ENCODE results near the gene DNAAF8. TPM values are rescaled to one million over a fixed set of nuclear protein-coding genes. Genes with fewer than 3 reads are reported as not detected.

The DNAAF8 gene
- polyA plus RNA-seq, 1 of the 3 experiments (the other 2 are of a cell fraction), result 3.1 TPM

GRCh38 chr16:4771646-4772045 is 37.3 kb downstream of the DNAAF8 start:
- ChIA-PET POLR2A (interaction anchor here (0.7 to 0.8 kb wide), 2 partner anchors 31 kb away, joined by 3 to 4 read pairs; partner anchors contain the start of gene ROGDI), CTCF (interaction anchor here (1.0 kb wide), 1 partner anchor 17 kb away, joined by 3 read pairs; no protein-coding TSS in a partner anchor)
- peak overlapping the region in 1 of 2 experiments; percentile 65; a peak in 2 of 4 replicates for H3K27ac ChIP-seq (ENCODE audit: low read depth in 2 of 2, low read length in 1 of 2)
- TF ChIP-seq FOSL2 (IDR thresholded peaks at IDR 0.05; ENCODE audit: borderline replicate concordance, low read depth) (no peak), GATA2 (CRISPR knock-in tag; IDR thresholded peaks at IDR 0.05) (peak; percentile 78), RAD21 (IDR thresholded peaks at IDR 0.05; ENCODE audit: low read length) (0 out of 2 replicates have a peak, but pooled peaks have one; percentile 11), CHD2 (IDR thresholded peaks at IDR 0.05; ENCODE audit: low read length, partially characterized antibody) (peak; percentile 38), MXI1 (IDR thresholded peaks at IDR 0.05; ENCODE audit: low read depth, low read length) (peak; percentile 25; the same call in 1 of the 2 replicates), USF1 (IDR thresholded peaks at IDR 0.05; ENCODE audit: borderline replicate concordance, low read depth) (0 out of 2 replicates have a peak, but pooled peaks have one; percentile 24), RCOR1 (IDR thresholded peaks at IDR 0.05; ENCODE audit: low read length) (peak; percentile 80), CTCF (IDR thresholded peaks at IDR 0.05) (no peak), EP300 (IDR thresholded peaks at IDR 0.05; ENCODE audit: borderline replicate concordance in 1 of 2, low read depth in 1 of 2, low read length in 1 of 2) (peak in 1 of 2 experiments; percentile 70; a peak in 2 of 4 replicates), FOXJ3 (CRISPR knock-in tag; IDR thresholded peaks at IDR 0.05) (no peak; the same call in 1 of the 2 replicates), NRF1 (IDR thresholded peaks at IDR 0.05; ENCODE audit: low read depth, low read length) (peak; percentile 49; the same call in 1 of the 2 replicates)
- H3K4me2 ChIP-seq, result no peak overlapping the region
- H3K36me3 ChIP-seq (replicated peaks in 1 of 2; ENCODE audit: control insufficient read depth in 1 of 2, insufficient read depth in 2 of 2, low read length in 1 of 2), result no peaks in the 10 kb centered on the region
- no peak overlapping the region for H3K9ac ChIP-seq
- peak; percentile 85 for DNase-seq
- H3K9me2 ChIP-seq, result no peaks in the 10 kb centered on the region
- H3K4me1 ChIP-seq (ENCODE audit: control insufficient read depth in 1 of 2, insufficient read depth in 2 of 2, low read depth in 1 of 2, low read length in 1 of 2), result peaks cover 0 to 16% of the 10 kb centered on the region in 2 experiments; a peak in 1 of 4 replicates
- H3F3A ChIP-seq (replicated peaks; ENCODE audit: insufficient read depth), result peaks cover 6% of the 10 kb centered on the region
- H3K79me2 ChIP-seq (ENCODE audit: insufficient read depth), result peaks cover 3% of the 10 kb centered on the region; the same call in 1 of the 2 replicates
- H3K4me3 ChIP-seq (ENCODE audit: low read depth in 2 of 2, low read length in 1 of 2), result no peak overlapping the region
- WGBS (ENCODE audit: low lambda C conversion rate), result 53% methylated on average over 3 of the region's 3 CpGs
- no peaks in the 10 kb centered on the region for H3K9me3 ChIP-seq
- H2AFZ ChIP-seq (ENCODE audit: low read depth), result 0 out of 2 replicates have a peak overlapping the region, but pooled peaks have one; percentile 56
- no peaks in the 10 kb centered on the region for H3K27me3 ChIP-seq (ENCODE audit: insufficient read depth)
- H4K20me1 ChIP-seq (ENCODE audit: insufficient read depth), result no peaks in the 10 kb centered on the region

GRCh38 chr16:4772351-4772750 is 38.0 kb downstream of the DNAAF8 start:
- ChIA-PET CTCF (interaction anchor here (1.2 kb wide), 1 partner anchor 10 kb away, joined by 3 read pairs; no protein-coding TSS in a partner anchor), POLR2A (interaction anchor here (0.7 kb wide), 1 partner anchor 31 kb away, joined by 3 read pairs; no protein-coding TSS in a partner anchor)
- H3F3A ChIP-seq (replicated peaks; ENCODE audit: insufficient read depth), result peaks cover 6% of the 10 kb centered on the region
- 61% methylated on average over 5 of the region's 5 CpGs for WGBS (ENCODE audit: low lambda C conversion rate)
- TF ChIP-seq MXI1 (IDR thresholded peaks at IDR 0.05; ENCODE audit: low read depth, low read length) (no peak), ELF1 (IDR thresholded peaks at IDR 0.05) (no peak), RXRA (IDR thresholded peaks at IDR 0.05; ENCODE audit: borderline replicate concordance, low read depth) (no peak), CTCF (IDR thresholded peaks at IDR 0.05) (no peak), FOXM1 (IDR thresholded peaks at IDR 0.05; ENCODE audit: low read depth) (no peak), TCF12 (IDR thresholded peaks at IDR 0.05) (no peak), MEF2A (IDR thresholded peaks at IDR 0.05; ENCODE audit: borderline replicate concordance, low read depth) (no peak), RCOR1 (IDR thresholded peaks at IDR 0.05; ENCODE audit: low read length) (no peak), FOSL2 (IDR thresholded peaks at IDR 0.05; ENCODE audit: borderline replicate concordance, low read depth) (no peak)
- no peak overlapping the region for H2AFZ ChIP-seq (ENCODE audit: low read depth)
- H3K27ac ChIP-seq (ENCODE audit: low read depth in 2 of 2, low read length in 1 of 2), result peak overlapping the region in 1 of 2 experiments; percentile 52; a peak in 2 of 4 replicates
- DNase-seq, result no peak
- no peak overlapping the region for H3K9ac ChIP-seq
- H3K79me2 ChIP-seq (ENCODE audit: insufficient read depth), result no peaks in the 10 kb centered on the region
- no peak overlapping the region for H3K4me3 ChIP-seq (ENCODE audit: low read depth in 2 of 2, low read length in 1 of 2)
- H4K20me1 ChIP-seq (ENCODE audit: insufficient read depth), result no peaks in the 10 kb centered on the region
- no peaks in the 10 kb centered on the region for H3K9me3 ChIP-seq
- no peaks in the 10 kb centered on the region for H3K36me3 ChIP-seq (replicated peaks in 1 of 2; ENCODE audit: control insufficient read depth in 1 of 2, insufficient read depth in 2 of 2, low read length in 1 of 2)
- no peaks in the 10 kb centered on the region for H3K9me2 ChIP-seq
- peaks cover 0 to 16% of the 10 kb centered on the region in 2 experiments; a peak in 1 of 4 replicates for H3K4me1 ChIP-seq (ENCODE audit: control insufficient read depth in 1 of 2, insufficient read depth in 2 of 2, low read depth in 1 of 2, low read length in 1 of 2)
- no peak overlapping the region for H3K4me2 ChIP-seq
- no peaks in the 10 kb centered on the region for H3K27me3 ChIP-seq (ENCODE audit: insufficient read depth)

Measured in SK-N-SH (cell line).